ENCODE results near the gene KRT17.

- TF ChIP-seq, protein P1, sequence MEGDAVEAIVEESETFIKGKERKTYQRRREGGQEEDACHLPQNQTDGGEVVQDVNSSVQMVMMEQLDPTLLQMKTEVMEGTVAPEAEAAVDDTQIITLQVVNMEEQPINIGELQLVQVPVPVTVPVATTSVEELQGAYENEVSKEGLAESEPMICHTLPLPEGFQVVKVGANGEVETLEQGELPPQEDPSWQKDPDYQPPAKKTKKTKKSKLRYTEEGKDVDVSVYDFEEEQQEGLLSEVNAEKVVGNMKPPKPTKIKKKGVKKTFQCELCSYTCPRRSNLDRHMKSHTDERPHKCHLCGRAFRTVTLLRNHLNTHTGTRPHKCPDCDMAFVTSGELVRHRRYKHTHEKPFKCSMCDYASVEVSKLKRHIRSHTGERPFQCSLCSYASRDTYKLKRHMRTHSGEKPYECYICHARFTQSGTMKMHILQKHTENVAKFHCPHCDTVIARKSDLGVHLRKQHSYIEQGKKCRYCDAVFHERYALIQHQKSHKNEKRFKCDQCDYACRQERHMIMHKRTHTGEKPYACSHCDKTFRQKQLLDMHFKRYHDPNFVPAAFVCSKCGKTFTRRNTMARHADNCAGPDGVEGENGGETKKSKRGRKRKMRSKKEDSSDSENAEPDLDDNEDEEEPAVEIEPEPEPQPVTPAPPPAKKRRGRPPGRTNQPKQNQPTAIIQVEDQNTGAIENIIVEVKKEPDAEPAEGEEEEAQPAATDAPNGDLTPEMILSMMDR (IDR thresholded peaks at IDR 0.05): no peak
- no peak for TF ChIP-seq POLR2A (IDR thresholded peaks at IDR 0.05)
Observed at GRCh38 chr17:41664587-41665565, 40.5 kb upstream of the KRT17 start.
